ENCODE measurements around the gene PMP22.

Gene PMP22

DNA sequence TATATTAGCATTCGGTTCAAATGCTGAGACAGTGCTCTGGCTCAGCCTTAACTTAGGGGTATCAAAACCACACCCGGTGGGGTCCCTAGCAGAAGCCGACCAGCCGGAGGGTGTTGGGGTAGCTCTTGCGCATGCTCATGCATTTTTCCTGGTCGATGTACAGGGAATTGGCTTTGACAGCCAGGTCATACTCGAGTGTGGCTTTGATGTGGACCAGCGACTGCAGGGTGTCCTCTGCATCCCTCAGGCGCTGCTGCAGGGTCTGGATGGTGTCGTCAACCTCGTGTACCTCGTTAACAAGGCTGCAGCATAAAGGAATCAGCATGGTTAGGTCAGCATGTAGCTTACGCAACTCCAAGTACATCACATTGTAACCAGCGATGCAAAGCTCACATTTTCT is 38.7 kb upstream of the PMP22 start:
- TF ChIP-seq, protein P1, sequence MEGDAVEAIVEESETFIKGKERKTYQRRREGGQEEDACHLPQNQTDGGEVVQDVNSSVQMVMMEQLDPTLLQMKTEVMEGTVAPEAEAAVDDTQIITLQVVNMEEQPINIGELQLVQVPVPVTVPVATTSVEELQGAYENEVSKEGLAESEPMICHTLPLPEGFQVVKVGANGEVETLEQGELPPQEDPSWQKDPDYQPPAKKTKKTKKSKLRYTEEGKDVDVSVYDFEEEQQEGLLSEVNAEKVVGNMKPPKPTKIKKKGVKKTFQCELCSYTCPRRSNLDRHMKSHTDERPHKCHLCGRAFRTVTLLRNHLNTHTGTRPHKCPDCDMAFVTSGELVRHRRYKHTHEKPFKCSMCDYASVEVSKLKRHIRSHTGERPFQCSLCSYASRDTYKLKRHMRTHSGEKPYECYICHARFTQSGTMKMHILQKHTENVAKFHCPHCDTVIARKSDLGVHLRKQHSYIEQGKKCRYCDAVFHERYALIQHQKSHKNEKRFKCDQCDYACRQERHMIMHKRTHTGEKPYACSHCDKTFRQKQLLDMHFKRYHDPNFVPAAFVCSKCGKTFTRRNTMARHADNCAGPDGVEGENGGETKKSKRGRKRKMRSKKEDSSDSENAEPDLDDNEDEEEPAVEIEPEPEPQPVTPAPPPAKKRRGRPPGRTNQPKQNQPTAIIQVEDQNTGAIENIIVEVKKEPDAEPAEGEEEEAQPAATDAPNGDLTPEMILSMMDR (IDR thresholded peaks at IDR 0.05; ENCODE audit: low read depth, low read length), result no peak
- H3K27me3 ChIP-seq, result no peaks in the 10 kb centered on the region
- no peaks in the 10 kb centered on the region for H3K4me1 ChIP-seq
- peak; percentile 63 for DNase-seq
- H3K9me3 ChIP-seq, result no peaks in the 10 kb centered on the region
- no peak overlapping the region for H3K4me3 ChIP-seq (ENCODE audit: low read depth, low read length)
- no peaks in the 10 kb centered on the region for H3K36me3 ChIP-seq

DNA sequence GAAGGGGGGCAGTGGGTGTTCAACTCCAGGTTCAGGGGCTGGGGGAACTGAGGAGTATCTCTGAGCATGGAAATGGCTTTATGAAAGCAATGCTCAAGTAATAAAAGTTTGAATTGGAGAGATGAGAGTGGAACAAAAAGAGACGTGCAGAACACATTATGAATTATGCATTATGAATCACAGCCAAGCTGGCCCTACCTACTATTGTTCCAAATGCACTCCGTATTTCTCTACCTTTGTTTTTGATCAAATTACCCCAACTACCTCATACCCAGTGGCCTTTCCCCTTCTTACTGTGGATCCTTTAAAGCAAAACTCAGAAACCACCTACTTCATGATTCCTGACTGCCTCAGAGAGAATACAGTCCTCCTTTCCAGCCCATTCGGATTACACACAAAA is 38.1 kb upstream of the PMP22 start:
- DNase-seq, result no peak
- Histone ChIP-seq H3K36me3 (no peaks in the 10 kb centered on the region), H3K4me1 (no peaks in the 10 kb centered on the region), H3K9me3 (no peaks in the 10 kb centered on the region), H3K27me3 (no peaks in the 10 kb centered on the region), H3K4me3 (ENCODE audit: low read depth, low read length) (no peak overlapping the region)
- TF ChIP-seq, protein P1 (IDR thresholded peaks at IDR 0.05; ENCODE audit: low read depth, low read length), result no peak

DNA sequence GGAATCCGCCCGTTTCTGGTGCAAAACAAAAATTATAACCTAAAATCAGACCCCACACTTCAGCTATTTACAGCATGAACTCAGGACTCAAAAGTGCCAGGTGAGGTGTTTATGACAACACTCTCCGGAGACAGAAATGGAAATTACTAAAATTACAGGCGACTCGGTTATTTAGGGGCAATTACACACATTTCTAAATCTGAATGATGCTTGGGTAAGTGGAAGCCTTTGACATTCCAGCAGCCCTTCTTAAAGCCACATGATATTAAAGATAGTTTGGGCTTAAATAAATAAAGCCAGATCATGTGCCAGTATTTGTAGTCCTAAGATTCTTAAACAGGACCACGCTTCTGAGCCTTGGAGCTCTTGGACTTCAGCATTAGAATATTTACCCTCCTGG is 36.7 kb upstream of the PMP22 start:
- TF ChIP-seq, protein P1 (IDR thresholded peaks at IDR 0.05; ENCODE audit: low read depth, low read length), result no peak
- Histone ChIP-seq H3K4me1 (no peaks in the 10 kb centered on the region), H3K27me3 (no peaks in the 10 kb centered on the region), H3K9me3 (no peaks in the 10 kb centered on the region), H3K36me3 (no peaks in the 10 kb centered on the region), H3K4me3 (ENCODE audit: low read depth, low read length) (no peak overlapping the region)
- DNase-seq, result no peak

DNA sequence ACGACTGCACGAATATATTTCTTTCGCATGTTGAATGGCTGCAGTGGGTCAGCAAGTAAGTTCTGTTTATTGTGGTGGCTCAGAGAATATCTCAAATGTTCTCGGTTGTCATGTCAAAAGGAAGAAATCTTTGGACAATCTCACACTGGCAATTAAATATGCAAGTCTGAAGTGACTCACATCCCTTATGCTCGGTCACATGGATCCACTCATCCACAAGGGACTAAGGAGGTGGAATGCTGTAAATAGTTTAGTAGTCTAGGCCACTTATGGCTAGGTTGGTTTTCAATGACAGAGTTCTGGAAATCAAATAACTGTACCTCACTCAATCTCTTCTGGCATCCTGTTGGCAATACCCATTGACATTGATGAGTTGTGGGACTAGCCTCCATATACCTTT is 33.0 kb upstream of the PMP22 start:
- no peak for DNase-seq
- H3K9me3 ChIP-seq, result no peaks in the 10 kb centered on the region
- H3K4me3 ChIP-seq (ENCODE audit: low read depth, low read length), result no peak overlapping the region
- TF ChIP-seq, protein P1 (IDR thresholded peaks at IDR 0.05; ENCODE audit: low read depth, low read length), result no peak
- no peaks in the 10 kb centered on the region for H3K27me3 ChIP-seq
- H3K4me1 ChIP-seq, result 0 out of 2 replicates have a peak, but pooled peaks cover 3% of the 10 kb centered on the region
- no peaks in the 10 kb centered on the region for H3K36me3 ChIP-seq

DNA sequence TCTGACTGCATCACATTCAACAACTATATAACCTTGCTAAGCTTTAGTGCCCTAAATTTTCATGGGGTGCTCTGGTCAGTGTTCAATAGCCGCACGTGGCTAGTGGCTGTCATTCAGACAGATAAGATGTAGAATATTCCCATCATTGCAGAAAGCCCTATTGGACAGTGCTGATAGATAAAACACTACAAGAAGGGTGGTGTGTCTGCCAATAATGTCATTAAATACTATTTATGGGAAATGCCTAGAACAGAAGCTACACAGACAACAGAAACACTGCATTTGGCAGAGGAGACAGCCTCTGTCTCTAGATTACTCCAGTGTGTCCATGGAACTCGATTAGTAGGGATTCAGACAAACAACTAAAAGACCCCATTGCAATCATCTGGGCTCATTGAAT is 28.4 kb upstream of the PMP22 start:
- H3K4me3 ChIP-seq (ENCODE audit: low read depth, low read length), result no peak overlapping the region
- 0 out of 2 replicates have a peak, but pooled peaks cover 4% of the 10 kb centered on the region for H3K4me1 ChIP-seq
- no peaks in the 10 kb centered on the region for H3K9me3 ChIP-seq
- no peaks in the 10 kb centered on the region for H3K27me3 ChIP-seq
- DNase-seq, result peak; percentile 36
- H3K36me3 ChIP-seq, result no peaks in the 10 kb centered on the region
- TF ChIP-seq, protein P1 (IDR thresholded peaks at IDR 0.05; ENCODE audit: low read depth, low read length), result no peak

DNA sequence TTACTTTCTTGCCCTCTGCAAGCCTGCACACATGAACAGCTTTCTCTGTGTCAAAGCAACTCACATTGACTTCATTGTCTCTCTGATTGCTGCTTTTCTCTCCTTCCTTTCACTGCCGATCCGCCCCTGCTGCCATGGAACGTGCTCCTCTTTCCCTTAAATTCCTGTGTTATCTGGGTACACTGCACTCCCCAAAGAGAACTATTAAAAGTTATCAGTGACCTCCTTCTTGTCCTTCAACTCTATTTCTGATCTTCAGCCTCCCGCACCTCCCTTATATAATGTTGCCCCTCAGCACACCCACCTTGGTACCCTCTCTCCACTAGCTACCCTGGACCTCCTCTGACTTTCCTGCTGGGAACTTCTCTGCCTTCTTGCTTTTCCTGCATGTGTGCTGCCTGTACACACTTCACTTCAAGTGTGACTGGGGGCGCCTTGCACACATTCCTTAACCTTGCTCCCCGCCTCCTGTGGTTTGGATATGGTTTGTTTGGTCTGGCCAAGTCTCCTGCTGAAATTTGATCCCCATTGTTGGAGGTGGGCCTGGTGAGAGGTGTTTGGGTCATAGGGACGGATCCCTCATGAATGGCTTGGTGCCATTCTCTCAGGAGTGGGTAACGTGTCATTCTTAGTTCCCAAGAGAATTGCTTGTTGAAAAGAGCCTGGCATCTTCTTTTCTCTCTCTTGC is 26.7 kb upstream of the PMP22 start:
- no peak overlapping the region for H3K4me3 ChIP-seq (ENCODE audit: low read depth, low read length)
- DNase-seq, result no peak
- no peaks in the 10 kb centered on the region for H3K36me3 ChIP-seq
- H3K4me1 ChIP-seq, result 0 out of 2 replicates have a peak, but pooled peaks cover 4% of the 10 kb centered on the region
- no peaks in the 10 kb centered on the region for H3K27me3 ChIP-seq
- TF ChIP-seq, protein P1 (IDR thresholded peaks at IDR 0.05; ENCODE audit: low read depth, low read length), result no peak
- H3K9me3 ChIP-seq, result no peaks in the 10 kb centered on the region

Measured in BE2C (cell line).